Hepatocyte (in vitro differentiated cells): ENCODE results near the gene SLC4A5. TPM values are rescaled to one million over a fixed set of nuclear protein-coding genes. Genes with fewer than 3 reads are reported as not detected.

Source experiments
- DNase-seq: peaks from one replicate; pipeline ENCODE4 v3.0.0-alpha.2; 2016; ENCODE audit warnings: low spot score
- H2AFZ ChIP-seq: fragments of 200-600 bp; sonication (generic); 2 replicates; pipeline ENCODE4 v1.6.0; 2016; ENCODE audit warnings: antibody characterized with exemption, mild to moderate bottlenecking
- H3K27ac ChIP-seq: fragments of 200-600 bp; sonication (generic); 2 replicates; pipeline ENCODE4 v1.5.1; 2016; ENCODE audit warnings: mild to moderate bottlenecking
- H3K27me3 ChIP-seq: fragments of 200-600 bp; sonication (generic); 2 replicates; pipeline ENCODE4 v1.6.1; 2016
- H3K36me3 ChIP-seq: fragments of 200-600 bp; sonication (generic); replicated peaks from 2 replicates; pipeline ENCODE4 v1.5.1; 2016; ENCODE audit warnings: low read depth; ENCODE audit not compliant: insufficient read depth
- H3K4me1 ChIP-seq: fragments of 200-600 bp; sonication (generic); 2 replicates; pipeline ENCODE4 v1.5.1; 2016; ENCODE audit warnings: mild to moderate bottlenecking, moderate library complexity; ENCODE audit not compliant: insufficient read depth
- H3K4me2 ChIP-seq: fragments of 200-600 bp; sonication (generic); 2 replicates; pipeline ENCODE4 v1.6.0; 2016
- H3K4me3 ChIP-seq: fragments of 200-600 bp; sonication (generic); 2 replicates; pipeline ENCODE4 v1.5.1; 2016; ENCODE audit warnings: mild to moderate bottlenecking
- H3K79me2 ChIP-seq: fragments of 200-600 bp; sonication (generic); 2 replicates; pipeline ENCODE4 v1.6.0; 2017; ENCODE audit warnings: mild to moderate bottlenecking
- H3K9me2 ChIP-seq: fragments of 200-600 bp; sonication (generic); replicated peaks from 2 replicates; pipeline ENCODE4 v1.6.0; 2017; ENCODE audit warnings: mild to moderate bottlenecking; ENCODE audit not compliant: insufficient read depth
- H3K9me3 ChIP-seq: fragments of 200-600 bp; sonication (generic); 2 replicates; pipeline ENCODE4 v1.5.1; 2016; ENCODE audit warnings: low read depth, mild to moderate bottlenecking
- H4K20me1 ChIP-seq: fragments of 200-600 bp; sonication (generic); 2 replicates; pipeline ENCODE4 v1.6.0; 2016; ENCODE audit warnings: mild to moderate bottlenecking; ENCODE audit not compliant: insufficient read depth, poor library complexity, severe bottlenecking
- CTCF ChIP-seq: fragments of 200-600 bp; sonication (generic); IDR thresholded peaks from 2 replicates; pipeline ENCODE4 v1.5.1; 2016; ENCODE audit warnings: antibody characterized with exemption, mild to moderate bottlenecking; ENCODE audit not compliant: poor library complexity
- EZH2 ChIP-seq: fragments of 200-600 bp; sonication (generic); IDR thresholded peaks from 2 replicates; pipeline ENCODE4 v1.6.1; 2016; ENCODE audit warnings: antibody characterized with exemption, mild to moderate bottlenecking, borderline replicate concordance
- EZH2phosphoT487 ChIP-seq: fragments of 200-600 bp; sonication (generic); IDR thresholded peaks from one replicate; pipeline ENCODE4 v1.6.1; 2018; ENCODE audit warnings: antibody characterized with exemption, mild to moderate bottlenecking, low read depth, moderate library complexity; ENCODE audit not compliant: unreplicated experiment, severe bottlenecking
- WGBS: methylation state at CpG from one replicate; pipeline ENCODE4 v1.1.6; 2016; ENCODE audit warnings: low lambda C conversion rate; ENCODE audit errors: missing lambda C conversion rate; 5-methylcytosine and 5-hydroxymethylcytosine counted together
- polyA plus RNA-seq: library from polyadenylated mRNA; unstranded; fragments of >200 nt; fragmentation: Nextera tagmentation; extraction: Ambion mirVana; gene quantifications from 2 replicates; pipeline ENCODE4 v1.2.1, GENCODE V29; 2016
- total RNA-seq: library from RNA; depleted of rRNA; stranded (reverse); fragments of >200 nt; gene quantifications from 2 replicates; pipeline ENCODE4 v1.2.3, GENCODE V29; 2014

SLC4A5 gene
- total and polyA plus RNA-seq, 2 experiments from 2014 or later = 0.28 to 1.5 TPM

GRCh38 chr2:74328074-74328473, 15.1 kb downstream of the SLC4A5 start:
- Histone ChIP-seq H4K20me1 (no peaks in the 10 kb centered on the region), H3K79me2 (no peaks in the 10 kb centered on the region), H3K9me3 (no peaks in the 10 kb centered on the region), H3K36me3 (no peaks in the 10 kb centered on the region), H3K27ac (no peak overlapping the region), H2AFZ (no peak overlapping the region), H3K4me2 (no peak overlapping the region), H3K4me1 (no peaks in the 10 kb centered on the region), H3K4me3 (no peak overlapping the region), H3K9me2 (no peaks in the 10 kb centered on the region), H3K27me3 (no peaks in the 10 kb centered on the region)
- TF ChIP-seq CTCF (no peak), EZH2phosphoT487 (no peak), EZH2 (no peak)
- DNase-seq = no peak
- 60% methylated on average over 2 of the region's 2 CpGs for WGBS

GRCh38 chr2:74327627-74328026, 15.6 kb downstream of the SLC4A5 start:
- H3K36me3 ChIP-seq = no peaks in the 10 kb centered on the region
- TF ChIP-seq EZH2 (no peak), EZH2phosphoT487 (no peak), CTCF (no peak)
- no peak overlapping the region for H3K4me2 ChIP-seq
- no peaks in the 10 kb centered on the region for H3K79me2 ChIP-seq
- H3K4me1 ChIP-seq = no peaks in the 10 kb centered on the region
- no peaks in the 10 kb centered on the region for H4K20me1 ChIP-seq
- H3K9me3 ChIP-seq = no peaks in the 10 kb centered on the region
- DNase-seq = no peak
- H3K9me2 ChIP-seq = no peaks in the 10 kb centered on the region
- H3K27me3 ChIP-seq = no peaks in the 10 kb centered on the region
- no peak overlapping the region for H3K27ac ChIP-seq
- 91% methylated on average over 1 of the region's 1 CpG for WGBS
- no peak overlapping the region for H3K4me3 ChIP-seq
- no peak overlapping the region for H2AFZ ChIP-seq

GRCh38 chr2:74327199-74327598, 16.0 kb downstream of the SLC4A5 start:
- no peaks in the 10 kb centered on the region for H4K20me1 ChIP-seq
- no peaks in the 10 kb centered on the region for H3K4me1 ChIP-seq
- H3K36me3 ChIP-seq = no peaks in the 10 kb centered on the region
- H3K4me2 ChIP-seq = no peak overlapping the region
- H3K9me2 ChIP-seq = no peaks in the 10 kb centered on the region
- no peak overlapping the region for H3K4me3 ChIP-seq
- no peaks in the 10 kb centered on the region for H3K79me2 ChIP-seq
- WGBS = 58% methylated on average over 5 of the region's 5 CpGs
- no peak overlapping the region for H3K27ac ChIP-seq
- no peaks in the 10 kb centered on the region for H3K9me3 ChIP-seq
- no peak for DNase-seq
- H2AFZ ChIP-seq = no peak overlapping the region
- no peak for TF ChIP-seq CTCF
- no peaks in the 10 kb centered on the region for H3K27me3 ChIP-seq

- Histone ChIP-seq H4K20me1 (no peaks in the 10 kb centered on the region), H2AFZ (no peak overlapping the region), H3K27ac (no peak overlapping the region), H3K9me2 (no peaks in the 10 kb centered on the region), H3K79me2 (no peaks in the 10 kb centered on the region), H3K4me2 (no peak overlapping the region), H3K4me3 (no peak overlapping the region), H3K4me1 (no peaks in the 10 kb centered on the region), H3K27me3 (no peaks in the 10 kb centered on the region), H3K36me3 (no peaks in the 10 kb centered on the region), H3K9me3 (no peaks in the 10 kb centered on the region)
- no peak for DNase-seq
- WGBS = 93% methylated on average over 2 of the region's 2 CpGs
- TF ChIP-seq EZH2phosphoT487 = no peak
- TF ChIP-seq EZH2 = no peak
- no peak for TF ChIP-seq CTCF
Observed at GRCh38 chr2:74325815-74326214, 17.4 kb downstream of the SLC4A5 start.
